Activated T-cell treated with anti-CD3 and anti-CD28 coated beads, Interleukin-2, amount 50 U/mL, for 4 hours (primary cell): ENCODE measurements around the gene MAOB. TPM values are rescaled to one million over a fixed set of nuclear protein-coding genes. Genes with fewer than 3 reads are reported as not detected.
"Not testable (repeated sequence)": the region's sequence is repeated elsewhere in the genome, so short reads cannot be mapped to it uniquely, and the experiment has no call there.

Source experiments
- ATAC-seq, 2 donors: fragments of 200-7000 bp; cut with Tn5 transposase; one replicate each; pipeline ENCODE4 v1.10.0; 2021
- DNase-seq: peaks from one replicate; pipeline ENCODE4 v3.0.0-alpha.2; 2020
- H3K27me3 Mint-ChIP-seq: one replicate; pipeline ENCODE4 v1.8.0; 2021; ENCODE audit warnings: low read depth, mixed read lengths
- H3K36me3 Mint-ChIP-seq: one replicate; pipeline ENCODE4 v1.8.0; 2022; ENCODE audit warnings: mixed read lengths; ENCODE audit not compliant: insufficient read depth
- H3K4me1 Mint-ChIP-seq: one replicate; pipeline ENCODE4 v1.8.0; 2021; ENCODE audit warnings: low read depth, mixed read lengths
- H3K4me3 Mint-ChIP-seq: one replicate; pipeline ENCODE4 v1.8.0; 2021; ENCODE audit warnings: mild to moderate bottlenecking, moderate library complexity, mixed read lengths
- H3K9me3 Mint-ChIP-seq: one replicate; pipeline ENCODE4 v1.8.0; 2021; ENCODE audit warnings: mixed read lengths
- total RNA-seq, 3 donors: library from RNA; stranded (reverse); gene quantifications; one replicate each; pipeline ENCODE4 v1.2.1, GENCODE V29; 2021

Gene MAOB
- total RNA-seq: under 1 TPM in 2 of 3 donors, not detected in 1; 0.11 to 0.13 TPM

- Mint-ChIP-seq H3K27me3 (peaks cover 21% of the 10 kb centered on the region), H3K4me3 (peak within 1 kb of the TSS; percentile 14), H3K9me3 (no peaks in the 10 kb centered on the region), H3K36me3 (no peaks in the 10 kb centered on the region), H3K4me1 (peaks cover 2% of the 10 kb centered on the region)
- DNase-seq (peak; percentile 6), ATAC-seq (peak; percentile 66 to 69)
These were observed at the start of gene MAOB for GRCh38 chrX:43882294-43882681. Gene MAOB (minus strand): TSS chrX:43882450. CDS start chrX:43882299, 151 bp downstream.

DNA sequence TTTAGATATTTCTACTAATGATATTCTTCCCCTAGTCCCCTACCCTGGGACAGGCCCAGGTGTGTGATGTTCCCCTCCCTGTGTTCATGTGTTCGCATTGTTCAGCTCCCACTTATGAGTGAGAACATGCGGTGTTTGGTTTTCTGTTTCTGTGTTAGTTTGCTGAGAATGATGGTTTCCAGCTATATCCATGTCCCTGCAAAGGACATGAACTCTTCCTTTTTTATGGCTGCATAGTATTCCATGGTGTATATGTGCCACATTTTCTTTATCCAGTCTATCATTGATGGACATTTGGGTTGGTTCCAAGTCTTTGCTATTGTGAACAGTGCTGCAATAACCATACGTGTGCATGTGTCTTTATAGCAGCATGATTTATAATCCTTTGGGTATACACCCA, 39.8 kb upstream of the MAOB start:
- not testable (repeated sequence) for H3K4me3 Mint-ChIP-seq

DNA sequence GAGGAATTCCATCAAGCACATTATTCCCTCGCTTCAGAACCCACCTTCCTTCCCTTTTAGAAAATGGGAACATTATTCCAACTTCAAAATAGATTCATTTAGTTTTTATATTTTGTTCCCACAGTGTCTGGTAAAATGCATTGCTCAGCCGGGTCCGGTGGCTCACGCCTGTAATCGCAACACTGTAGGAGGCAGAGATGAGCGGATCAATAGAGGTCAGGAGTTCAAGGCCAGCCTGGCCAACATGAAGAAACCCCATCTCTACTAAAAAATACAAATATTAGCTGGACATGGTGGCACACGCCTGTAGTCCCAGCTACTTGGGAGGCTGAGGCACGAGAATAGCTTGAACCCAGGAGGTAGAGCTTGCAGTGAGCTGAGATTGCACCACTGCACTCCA, 28.5 kb upstream of the MAOB start:
- not testable (repeated sequence) for DNase-seq, H3K4me1 Mint-ChIP-seq, H3K9me3 Mint-ChIP-seq, H3K36me3 Mint-ChIP-seq, H3K4me3 Mint-ChIP-seq, ATAC-seq, H3K27me3 Mint-ChIP-seq

More for the DNA sequence above, 39.8 kb upstream of the MAOB start:
- H3K36me3 Mint-ChIP-seq, DNase-seq, ATAC-seq, H3K9me3 Mint-ChIP-seq, H3K4me1 Mint-ChIP-seq, H3K27me3 Mint-ChIP-seq: not testable (repeated sequence)

DNA sequence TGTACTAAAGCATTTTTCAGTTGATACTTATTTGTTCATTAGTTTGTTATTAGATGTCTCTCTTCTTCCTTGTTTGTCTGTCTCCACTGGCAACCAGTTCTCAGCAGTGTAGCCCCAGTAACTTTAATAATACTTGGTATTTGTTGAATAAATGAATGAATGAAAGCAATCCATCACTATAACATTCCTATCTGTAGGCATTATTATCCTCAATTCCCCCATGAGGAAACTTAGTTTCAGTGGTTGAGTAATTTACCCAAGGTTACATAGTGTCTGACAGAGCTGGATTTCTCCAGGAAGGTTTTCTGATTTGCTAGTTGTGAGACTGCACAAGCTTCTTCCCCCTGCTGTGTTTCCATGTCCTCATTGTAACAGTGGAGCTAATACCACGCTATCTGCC, 27.8 kb upstream of the MAOB start:
- ATAC-seq (no peak), DNase-seq (no peak)
- H3K4me3 Mint-ChIP-seq: no peak overlapping the region
- no peaks in the 10 kb centered on the region for H3K9me3 Mint-ChIP-seq
- H3K27me3 Mint-ChIP-seq: no peaks in the 10 kb centered on the region
- no peaks in the 10 kb centered on the region for H3K36me3 Mint-ChIP-seq
- H3K4me1 Mint-ChIP-seq: no peaks in the 10 kb centered on the region

GRCh38 chrX:43909141-43909540, 26.9 kb upstream of the MAOB start:
- ATAC-seq: no peak
- Mint-ChIP-seq H3K4me1 (no peaks in the 10 kb centered on the region), H3K4me3 (no peak overlapping the region), H3K27me3 (no peaks in the 10 kb centered on the region), H3K36me3 (no peaks in the 10 kb centered on the region), H3K9me3 (no peaks in the 10 kb centered on the region)
- DNase-seq: no peak

DNA sequence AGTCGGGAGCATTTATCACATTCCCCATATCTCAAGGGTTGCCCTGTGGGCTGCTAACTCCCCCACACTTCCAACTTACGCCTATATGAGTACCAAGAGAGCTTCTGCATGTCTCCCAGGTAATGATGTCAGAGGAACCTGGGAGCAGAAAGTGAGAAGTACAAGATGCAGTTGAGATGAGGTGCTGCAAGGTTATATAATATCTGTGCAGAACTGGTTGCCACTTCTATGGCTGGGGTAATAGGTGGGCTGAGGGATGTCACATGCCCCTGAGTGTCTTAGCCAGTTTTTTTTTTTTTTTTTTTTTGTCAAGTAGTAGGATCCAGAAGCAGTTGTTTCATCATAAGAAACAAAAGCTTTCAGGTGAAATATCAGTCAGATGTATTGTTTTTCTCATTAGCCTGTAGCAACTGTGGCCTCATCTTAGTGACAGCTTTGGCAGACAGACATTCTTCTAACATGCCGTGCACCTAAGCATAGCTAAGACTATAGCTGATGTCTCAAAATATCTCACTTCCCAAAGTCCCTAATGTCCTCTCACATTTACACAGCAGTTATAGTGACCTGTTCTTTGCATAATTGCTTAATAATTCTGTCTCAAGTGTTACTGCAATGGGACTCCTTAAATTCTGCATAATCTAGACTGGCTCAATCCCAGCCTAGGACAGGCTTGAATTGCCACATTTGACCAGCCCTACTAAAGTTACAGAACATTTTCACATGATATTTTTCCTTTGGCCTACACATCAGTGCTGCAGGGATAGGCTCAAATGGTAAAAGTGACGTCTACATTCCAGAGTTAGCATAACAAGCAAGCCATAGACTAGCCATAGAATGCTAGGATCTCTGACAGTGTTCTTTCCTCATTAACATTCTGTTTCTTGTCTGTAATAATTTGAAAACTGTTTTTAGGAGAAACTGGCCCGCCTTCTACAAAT, 17.9 kb upstream of the MAOB start:
- no peaks in the 10 kb centered on the region for H3K27me3 Mint-ChIP-seq
- DNase-seq: no peak
- no peaks in the 10 kb centered on the region for H3K9me3 Mint-ChIP-seq
- H3K4me1 Mint-ChIP-seq: no peaks in the 10 kb centered on the region
- H3K4me3 Mint-ChIP-seq: no peak overlapping the region
- no peak for ATAC-seq
- H3K36me3 Mint-ChIP-seq: no peaks in the 10 kb centered on the region

DNA sequence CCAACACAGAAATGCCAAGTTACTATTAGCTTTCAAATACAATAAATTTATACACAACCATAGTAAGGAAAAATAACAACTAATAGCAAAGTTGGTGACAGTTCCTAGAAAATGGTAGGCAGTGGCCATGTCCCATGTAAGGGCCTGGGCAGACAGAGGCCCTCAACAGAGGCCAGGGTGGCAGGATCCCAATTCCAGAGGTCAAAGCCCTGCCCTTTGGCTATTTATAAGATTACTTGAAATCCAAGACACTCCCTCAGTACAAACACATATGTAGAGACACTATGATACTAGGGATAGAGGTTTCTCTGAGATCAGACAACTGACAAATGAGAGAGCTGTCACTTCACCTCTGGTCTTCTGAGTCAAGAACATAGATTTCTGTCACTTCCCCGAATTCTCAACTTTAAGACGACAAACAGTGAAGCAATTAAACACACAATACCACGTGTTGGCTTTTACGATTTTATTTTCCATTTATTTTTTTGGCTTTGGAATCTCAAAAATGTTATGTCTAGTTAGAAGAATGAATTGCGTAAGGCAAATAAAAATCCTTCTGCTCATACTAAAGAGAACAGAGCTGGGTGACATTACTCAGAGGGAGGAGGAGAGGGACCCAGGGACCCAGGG, 16.3 kb upstream of the MAOB start:
- Mint-ChIP-seq H3K4me3 (no peak overlapping the region), H3K4me1 (no peaks in the 10 kb centered on the region), H3K36me3 (no peaks in the 10 kb centered on the region), H3K27me3 (no peaks in the 10 kb centered on the region), H3K9me3 (no peaks in the 10 kb centered on the region)
- no peak for DNase-seq
- no peak for ATAC-seq

DNA sequence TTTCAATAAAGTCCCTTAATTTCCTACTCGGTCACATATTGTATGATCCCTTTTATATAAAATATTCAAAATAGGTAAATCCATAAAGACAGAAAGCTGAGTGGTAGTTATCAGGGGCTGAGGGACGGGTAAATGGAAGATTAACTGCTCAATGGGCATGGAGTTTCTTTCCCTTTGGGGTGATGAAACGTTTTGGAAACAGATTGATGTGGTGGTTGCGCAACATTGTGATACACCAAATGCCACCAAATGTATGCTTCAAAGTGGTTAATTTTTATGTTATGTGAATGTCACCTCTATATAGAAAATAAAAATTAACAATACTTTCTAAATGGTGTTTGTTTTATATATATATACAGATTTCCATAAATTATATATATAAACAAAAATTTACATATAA, 15.0 kb upstream of the MAOB start:
- DNase-seq (no peak), ATAC-seq (no peak)
- no peaks in the 10 kb centered on the region for H3K9me3 Mint-ChIP-seq
- H3K36me3 Mint-ChIP-seq: no peaks in the 10 kb centered on the region
- no peaks in the 10 kb centered on the region for H3K4me1 Mint-ChIP-seq
- H3K27me3 Mint-ChIP-seq: no peaks in the 10 kb centered on the region
- no peak overlapping the region for H3K4me3 Mint-ChIP-seq

- H3K4me1 Mint-ChIP-seq: no peaks in the 10 kb centered on the region
- no peak overlapping the region for H3K4me3 Mint-ChIP-seq
- DNase-seq (no peak), ATAC-seq (no peak)
- peaks cover 8% of the 10 kb centered on the region for H3K9me3 Mint-ChIP-seq
- H3K27me3 Mint-ChIP-seq: no peaks in the 10 kb centered on the region
- H3K36me3 Mint-ChIP-seq: no peaks in the 10 kb centered on the region
These were observed 10.2 kb upstream of the MAOB start for GRCh38 chrX:43892336-43892870.

GRCh38 chrX:43885617-43886016, 3.4 kb upstream of the MAOB start:
- ATAC-seq: no peak
- peaks cover 2% of the 10 kb centered on the region for H3K4me1 Mint-ChIP-seq
- no peaks in the 10 kb centered on the region for H3K36me3 Mint-ChIP-seq
- H3K27me3 Mint-ChIP-seq: peaks cover 6% of the 10 kb centered on the region
- no peak overlapping the region for H3K4me3 Mint-ChIP-seq
- peaks cover 8% of the 10 kb centered on the region for H3K9me3 Mint-ChIP-seq
- no peak for DNase-seq

DNA sequence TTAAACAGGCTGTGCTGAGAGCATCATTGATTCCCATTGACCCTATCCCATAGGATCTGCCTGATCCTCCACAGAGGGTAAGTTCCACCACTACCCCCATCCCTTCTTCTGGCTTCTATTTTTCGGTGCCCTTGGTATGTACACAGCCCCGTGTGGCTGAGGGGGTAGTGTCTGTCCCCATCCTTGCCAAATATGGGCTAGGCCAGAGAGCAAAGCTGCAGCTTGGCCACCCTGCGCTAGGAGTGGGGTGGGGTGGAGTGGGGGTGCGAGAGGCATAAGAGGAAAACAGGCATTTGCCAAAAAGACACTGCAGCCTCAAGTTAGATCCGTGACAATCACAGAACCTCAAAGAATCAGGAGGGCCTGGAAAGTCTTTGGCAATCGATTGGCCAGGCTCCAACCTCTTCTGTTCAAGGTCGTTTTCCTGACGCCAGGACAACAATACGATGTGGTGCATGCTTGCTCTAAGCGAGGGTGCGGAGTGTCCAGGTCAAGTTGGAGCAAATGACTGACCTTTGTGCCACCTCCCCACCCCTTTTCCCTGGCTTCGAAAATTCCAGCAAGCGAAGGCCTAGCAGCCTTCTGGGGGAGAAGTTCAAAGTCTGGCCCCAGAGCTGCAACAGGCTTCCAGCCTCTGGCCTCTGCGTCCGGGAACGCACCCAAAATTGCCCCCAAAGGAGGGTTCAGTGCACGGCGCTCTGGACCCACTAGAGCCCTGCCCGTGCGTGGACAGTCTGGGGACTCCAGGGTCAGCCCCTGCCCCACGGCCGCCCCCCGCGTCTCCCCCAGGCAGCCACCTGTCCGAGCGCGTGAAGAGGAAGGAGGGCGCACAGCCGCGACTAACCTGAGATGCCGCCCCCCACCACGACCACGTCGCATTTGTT, 598 bp downstream of the MAOB start:
- Mint-ChIP-seq H3K9me3 (no peaks in the 10 kb centered on the region), H3K36me3 (no peaks in the 10 kb centered on the region), H3K4me1 (peaks cover 2% of the 10 kb centered on the region), H3K27me3 (peaks cover 21% of the 10 kb centered on the region), H3K4me3 (no peak overlapping the region)
- DNase-seq (no peak), ATAC-seq (no peak)

DNA sequence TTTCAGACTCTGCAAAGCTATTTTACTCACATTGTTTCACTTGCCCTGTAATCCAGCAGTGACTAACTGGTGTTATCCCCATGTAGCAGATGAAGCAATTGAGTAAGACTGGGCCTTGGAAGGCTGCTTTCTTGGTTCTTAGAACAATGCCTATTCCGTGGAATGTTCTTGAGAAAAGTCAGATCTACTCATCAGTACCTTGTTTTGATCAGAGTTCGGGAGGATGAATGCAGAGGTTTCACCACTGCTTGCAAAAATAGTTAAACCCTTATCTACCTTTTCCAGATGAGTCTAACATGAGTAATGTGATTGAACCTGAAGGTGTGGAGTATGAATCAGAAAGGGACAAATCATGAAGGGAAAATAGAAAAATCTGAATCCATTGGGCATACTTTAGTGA, 1.8 kb downstream of the MAOB start:
- Mint-ChIP-seq H3K4me1 (peaks cover 2% of the 10 kb centered on the region), H3K36me3 (no peaks in the 10 kb centered on the region), H3K4me3 (no peak overlapping the region), H3K27me3 (peaks cover 21% of the 10 kb centered on the region), H3K9me3 (no peaks in the 10 kb centered on the region)
- DNase-seq (no peak), ATAC-seq (peak; percentile 27 to 35)

DNA sequence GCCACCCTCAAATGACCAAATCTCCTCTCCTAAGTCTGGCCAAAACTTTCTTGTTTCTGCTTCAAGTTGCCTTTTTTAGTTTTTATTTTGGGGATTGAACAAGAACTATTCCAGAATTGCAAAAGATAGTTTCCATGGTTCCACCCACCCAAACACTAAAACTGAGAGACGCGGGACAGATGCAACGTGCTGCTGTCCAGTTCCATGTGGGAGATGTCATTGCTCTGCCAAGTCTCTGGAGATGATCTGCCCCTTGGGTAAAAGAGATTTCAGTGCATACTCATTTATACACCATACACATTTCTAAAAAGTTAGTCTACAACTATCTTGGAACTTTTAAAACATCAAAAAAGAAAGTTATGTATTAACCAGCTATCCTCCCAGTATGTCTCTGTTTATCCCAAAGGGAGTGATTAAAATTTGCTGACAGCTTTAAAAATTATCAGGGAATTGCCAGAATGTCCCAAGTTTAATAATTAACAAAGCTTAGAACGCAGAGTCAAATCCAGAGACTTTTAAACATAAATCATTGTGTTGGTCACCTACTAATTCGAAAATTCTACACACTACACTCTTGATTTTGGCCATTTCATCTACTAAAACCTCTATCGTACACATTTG, 3.2 kb downstream of the MAOB start:
- Mint-ChIP-seq H3K27me3 (peaks cover 21% of the 10 kb centered on the region), H3K4me1 (peaks cover 2% of the 10 kb centered on the region), H3K36me3 (no peaks in the 10 kb centered on the region), H3K4me3 (no peak overlapping the region), H3K9me3 (no peaks in the 10 kb centered on the region)
- ATAC-seq (no peak), DNase-seq (no peak)

- peaks cover 4% of the 10 kb centered on the region for H3K9me3 Mint-ChIP-seq
- ATAC-seq (no peak), DNase-seq (no peak)
- peaks cover 18% of the 10 kb centered on the region for H3K27me3 Mint-ChIP-seq
- no peaks in the 10 kb centered on the region for H3K4me1 Mint-ChIP-seq
- H3K36me3 Mint-ChIP-seq: no peaks in the 10 kb centered on the region
- no peak overlapping the region for H3K4me3 Mint-ChIP-seq
These were observed 5.6 kb downstream of the MAOB start for GRCh38 chrX:43876680-43877079.
